Skeletal muscle satellite cell (primary cell): Measurements from ENCODE around the gene PACRGL.

Experiments
- H3K27me3 ChIP-seq: 2 replicates; pipeline ENCODE4 v1.7.0; 2013; ENCODE audit warnings: low read length; ENCODE audit not compliant: control insufficient read depth, insufficient read depth
- H3K36me3 ChIP-seq: 2 replicates; pipeline ENCODE4 v1.7.0; 2013; ENCODE audit warnings: mild to moderate bottlenecking, control low read depth, low read length; ENCODE audit not compliant: insufficient read depth
- H3K4me1 ChIP-seq: 2 replicates; pipeline ENCODE4 v1.7.0; 2013; ENCODE audit warnings: low read length; ENCODE audit not compliant: control insufficient read depth, insufficient read depth
- H3K4me2 ChIP-seq: 2 replicates; pipeline ENCODE4 v1.7.0; 2013; ENCODE audit warnings: mild to moderate bottlenecking, low read length
- H3K4me3 ChIP-seq: 2 replicates; pipeline ENCODE4 v1.7.0; 2013; ENCODE audit warnings: low read length
- H3K9ac ChIP-seq: 2 replicates; pipeline ENCODE4 v1.7.0; 2013; ENCODE audit warnings: mild to moderate bottlenecking, low read depth, low read length, moderate library complexity
- H3K9me3 ChIP-seq: replicated peaks from 2 replicates; pipeline ENCODE4 v1.7.0; 2013; ENCODE audit warnings: mild to moderate bottlenecking, control low read depth, low read length

PACRGL gene

GRCh38 chr4:20787940-20788665, 87.8 kb downstream of the PACRGL start:
- Histone ChIP-seq H3K9me3 (no peaks in the 10 kb centered on the region), H3K4me2 (no peak overlapping the region), H3K9ac (no peak overlapping the region), H3K36me3 (no peaks in the 10 kb centered on the region), H3K4me3 (no peak overlapping the region), H3K4me1 (no peaks in the 10 kb centered on the region), H3K27me3 (no peaks in the 10 kb centered on the region)
